ENCODE results near the gene PDE3B.
"Not testable (repeated sequence)": the region's sequence is repeated elsewhere in the genome, so short reads cannot be mapped to it uniquely, and the experiment has no call there.

PDE3B gene

DNA sequence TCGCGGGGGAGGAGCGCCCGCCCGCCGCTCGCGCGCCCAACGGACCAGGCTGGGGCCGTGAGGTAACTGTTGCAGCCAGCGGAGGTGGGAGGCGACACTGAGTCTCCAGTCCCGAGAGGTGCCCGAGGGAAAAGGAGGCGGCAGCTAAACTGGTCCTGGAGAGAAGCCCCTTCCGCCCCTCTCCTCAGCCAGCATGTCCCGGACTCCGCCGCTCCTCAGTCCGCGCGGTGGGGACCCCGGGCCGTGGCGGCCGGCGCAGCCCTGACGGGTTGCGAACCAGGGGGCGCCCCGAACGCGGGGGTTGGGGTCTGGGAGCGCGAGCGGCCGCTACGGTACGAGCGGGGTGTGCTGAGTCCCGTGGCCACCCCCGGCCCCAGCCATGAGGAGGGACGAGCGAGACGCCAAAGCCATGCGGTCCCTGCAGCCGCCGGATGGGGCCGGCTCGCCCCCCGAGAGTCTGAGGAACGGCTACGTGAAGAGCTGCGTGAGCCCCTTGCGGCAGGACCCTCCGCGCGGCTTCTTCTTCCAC lies at the start of gene PDE3B:
Gene PDE3B, plus strand, starts transcription at position 108 of the 529 bp plus-strand sequence. Its CDS starts 272 bp downstream, at position 380.
- peak; percentile 87 for DNase-seq

DNA sequence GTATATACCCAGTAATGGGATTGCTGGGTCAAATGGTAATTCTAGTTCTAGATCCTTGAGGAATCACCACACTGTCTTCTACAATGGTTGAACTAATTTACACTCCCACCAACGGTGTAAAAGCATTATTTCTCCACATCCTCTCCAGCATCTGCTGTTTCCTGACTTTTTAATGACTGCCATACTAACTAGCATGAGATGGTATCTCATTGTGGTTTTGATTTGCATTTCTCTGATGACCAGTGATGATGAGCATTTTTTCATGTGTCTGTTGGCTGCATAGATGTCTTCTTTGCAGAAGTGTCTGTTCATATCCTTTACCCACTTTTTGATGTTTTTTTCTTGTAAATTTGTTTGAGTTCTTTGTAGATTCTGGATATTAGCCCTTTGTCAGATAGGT lies 48.3 kb upstream of the PDE3B start:
- not testable (repeated sequence) for DNase-seq

DNA sequence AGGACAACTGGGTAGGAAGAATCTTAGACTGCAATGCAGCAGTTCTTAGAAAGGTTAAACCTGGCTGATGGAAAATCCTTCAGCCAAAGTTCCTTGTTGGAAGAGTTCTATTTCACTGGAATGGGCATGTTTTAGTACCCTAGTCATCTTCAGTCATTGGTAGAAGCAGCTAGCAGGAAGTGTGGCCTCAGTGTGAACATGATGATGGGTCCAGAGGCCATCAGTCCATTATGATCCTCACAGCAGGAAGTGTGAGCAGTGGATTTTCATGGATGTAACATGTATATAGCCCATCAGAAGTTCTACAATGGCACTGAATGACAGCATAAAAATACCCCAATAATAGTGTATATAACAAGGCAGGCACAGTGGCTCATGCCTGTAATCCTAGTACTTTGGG lies 35.9 kb upstream of the PDE3B start:
- no peak for DNase-seq

DNA sequence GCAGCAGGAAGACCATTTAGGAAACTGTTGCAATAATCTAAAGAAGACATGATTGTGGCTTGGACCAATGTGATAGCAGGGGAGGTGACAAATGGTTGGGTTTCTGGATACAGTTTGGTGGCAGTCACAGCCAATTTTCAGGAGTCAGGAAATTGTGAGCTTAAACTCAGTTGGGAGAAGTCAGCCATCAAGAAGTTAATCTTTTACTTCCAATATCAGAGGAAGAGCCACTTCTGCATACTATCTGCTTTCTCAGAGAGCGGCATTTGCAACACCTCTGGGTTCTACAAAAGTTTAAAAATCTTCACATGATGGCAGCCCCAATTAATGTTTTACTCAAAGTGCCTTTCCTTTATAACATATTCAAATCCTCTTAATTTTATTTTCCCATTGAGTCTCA lies 33.7 kb upstream of the PDE3B start:
- no peak for DNase-seq

DNA sequence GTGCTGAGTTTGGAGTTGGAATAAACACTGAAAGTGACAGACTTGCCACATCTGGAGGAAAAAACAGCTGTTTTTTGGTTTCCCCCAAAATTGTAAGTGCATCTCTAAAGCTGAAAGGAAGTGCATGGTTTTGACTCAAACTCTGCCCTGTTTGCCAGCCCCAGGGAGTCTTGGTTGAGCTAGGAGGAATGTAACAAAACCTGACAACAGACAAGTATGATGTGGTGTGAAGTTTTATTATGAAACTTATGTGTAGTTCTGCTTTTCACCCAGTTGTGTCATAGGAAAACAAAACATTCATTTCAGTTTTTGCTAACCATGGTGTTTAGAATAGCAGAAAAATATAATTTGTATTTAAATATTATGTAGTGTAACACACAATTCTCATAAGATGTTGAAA lies 31.7 kb upstream of the PDE3B start:
- peak; percentile 55 for DNase-seq

DNA sequence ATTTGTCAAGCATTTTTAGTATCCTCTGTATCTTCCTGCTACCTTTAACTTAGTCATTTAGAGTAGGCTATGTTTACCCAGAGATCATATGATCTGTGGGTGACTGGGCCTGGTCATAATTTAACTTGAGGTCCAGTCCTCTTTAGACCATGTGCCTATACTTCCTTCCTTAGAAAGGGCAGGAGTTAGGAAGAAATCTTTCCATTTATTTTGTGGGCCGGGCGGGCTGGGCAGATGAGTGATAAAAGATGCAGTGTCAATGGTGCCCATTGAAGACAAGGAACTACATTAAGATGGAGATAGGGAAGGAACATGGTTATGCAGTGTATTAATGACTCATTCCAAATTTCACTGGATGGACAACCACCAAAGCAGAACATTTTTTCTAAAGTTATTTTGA lies 30.9 kb upstream of the PDE3B start:
- DNase-seq, result no peak

DNA sequence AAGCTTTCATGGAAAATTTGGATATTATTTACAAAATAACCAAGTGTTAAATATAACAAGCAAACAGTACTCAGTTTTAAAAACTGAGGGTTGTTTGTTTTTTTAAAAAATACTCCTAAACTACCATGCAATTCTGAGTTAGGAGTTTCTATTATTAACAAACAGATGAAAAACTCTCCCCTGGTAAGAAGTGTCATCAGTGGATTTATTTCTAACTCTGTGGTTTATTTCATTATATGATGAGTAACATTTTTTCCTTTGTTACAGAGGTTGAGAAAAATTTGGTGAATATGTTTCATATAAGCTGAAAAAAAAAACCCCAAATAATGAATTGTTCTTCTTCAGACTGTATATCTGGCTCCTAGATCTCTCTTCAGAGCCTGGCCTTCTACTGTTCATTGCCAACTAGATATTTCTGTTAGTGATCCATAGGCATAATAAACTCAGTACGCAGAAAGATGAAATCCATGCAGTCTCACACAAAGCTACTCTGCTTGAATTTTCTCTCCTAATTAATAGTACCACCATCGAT lies 29.4 kb upstream of the PDE3B start:
- no peak for DNase-seq

DNA sequence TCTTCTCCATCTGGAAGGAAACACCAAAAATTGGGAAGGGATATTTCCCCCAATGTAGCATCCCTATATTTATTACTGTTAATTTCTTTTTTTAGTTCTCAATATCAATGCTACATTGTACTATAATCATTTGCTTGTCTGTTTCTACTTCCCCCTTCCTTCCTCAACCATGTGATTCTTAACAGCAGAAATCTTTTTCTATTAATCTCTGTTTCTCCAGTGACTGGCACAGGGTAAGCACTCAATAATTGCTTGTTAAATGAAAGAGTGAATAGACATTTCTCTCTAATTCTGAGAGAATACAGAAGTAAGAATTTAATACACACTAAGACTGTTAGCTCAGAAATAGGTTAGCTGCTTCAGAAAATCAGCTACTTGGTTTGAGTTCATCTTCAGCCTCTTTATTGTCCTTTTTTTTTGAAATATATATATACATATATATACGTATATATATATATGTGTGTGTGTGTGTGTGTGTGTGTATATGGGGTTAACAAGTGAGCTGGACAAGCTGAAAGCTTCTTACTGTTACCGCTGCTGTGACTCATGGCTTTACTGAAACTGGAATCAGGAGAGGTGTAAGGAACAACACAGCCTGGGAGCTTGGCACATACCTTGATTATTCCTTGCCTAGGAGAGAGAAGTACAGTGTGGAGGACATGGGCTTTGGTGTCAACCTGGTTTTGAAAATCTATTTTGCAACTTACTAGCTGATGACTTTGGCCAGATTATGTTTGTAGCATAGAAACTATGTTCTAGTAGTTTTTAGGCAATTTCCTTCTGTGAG lies 26.2 kb upstream of the PDE3B start:
- DNase-seq, result no peak

DNA sequence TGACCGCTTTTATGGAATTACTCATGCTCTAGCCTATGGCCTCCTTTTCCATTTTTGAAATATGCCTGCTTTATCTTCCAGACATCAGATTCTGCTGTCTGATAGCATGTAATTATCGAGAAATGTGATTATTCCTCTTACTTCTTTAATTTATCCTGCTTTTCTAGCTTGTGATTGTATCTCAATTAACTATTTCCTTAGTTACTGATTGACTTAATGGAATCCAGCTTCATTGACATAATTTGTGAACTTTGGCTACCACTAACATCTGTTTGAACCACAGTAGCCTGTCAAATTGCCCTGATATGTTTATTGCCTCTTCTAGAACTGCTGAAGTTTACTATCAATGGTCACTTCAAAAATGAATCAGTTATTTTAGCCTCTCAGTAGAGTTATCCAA lies 25.5 kb upstream of the PDE3B start:
- DNase-seq, result no peak

DNA sequence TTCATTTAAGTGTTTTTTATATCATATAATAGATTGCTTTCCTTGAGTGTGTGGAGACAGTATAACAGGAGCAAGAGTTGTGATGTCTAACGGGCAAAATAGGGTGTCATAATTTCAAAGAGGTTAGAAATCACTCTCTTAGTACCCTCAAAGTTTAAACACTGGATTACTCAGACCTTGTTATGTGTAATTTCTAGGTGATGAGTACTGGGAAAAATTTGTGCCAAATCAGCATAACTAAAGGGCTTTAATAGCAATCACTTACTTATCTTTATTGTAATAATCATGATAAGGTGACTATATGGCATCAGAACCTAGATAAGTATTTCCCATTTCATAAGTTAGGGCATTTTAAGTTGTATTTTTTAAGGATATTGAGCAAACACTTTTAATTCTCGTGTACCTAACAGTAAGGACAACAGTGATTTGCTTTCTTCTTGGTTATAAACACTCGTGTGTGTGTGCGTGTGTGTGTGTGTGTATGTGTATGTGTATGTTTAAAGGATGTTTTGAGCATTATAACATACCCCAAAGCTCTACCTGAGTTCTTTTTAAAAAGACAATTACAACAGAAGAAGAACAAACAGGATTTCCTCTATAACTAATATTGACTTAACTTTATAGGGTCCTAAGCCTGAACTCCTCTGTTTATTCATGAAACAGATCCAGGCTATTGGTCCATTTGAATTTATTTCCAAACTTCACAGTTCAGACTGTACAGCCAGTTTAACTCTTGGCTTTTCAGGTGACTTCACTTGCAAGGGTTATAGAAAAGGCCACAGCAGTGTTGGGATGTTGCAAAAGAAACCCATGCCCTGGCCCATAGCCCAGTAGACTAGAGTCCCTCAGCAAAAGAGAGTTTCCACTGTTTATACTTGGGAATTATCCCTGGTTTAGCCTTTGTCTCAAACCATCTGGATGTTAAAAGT lies 23.7 kb upstream of the PDE3B start:
- DNase-seq, result no peak

DNA sequence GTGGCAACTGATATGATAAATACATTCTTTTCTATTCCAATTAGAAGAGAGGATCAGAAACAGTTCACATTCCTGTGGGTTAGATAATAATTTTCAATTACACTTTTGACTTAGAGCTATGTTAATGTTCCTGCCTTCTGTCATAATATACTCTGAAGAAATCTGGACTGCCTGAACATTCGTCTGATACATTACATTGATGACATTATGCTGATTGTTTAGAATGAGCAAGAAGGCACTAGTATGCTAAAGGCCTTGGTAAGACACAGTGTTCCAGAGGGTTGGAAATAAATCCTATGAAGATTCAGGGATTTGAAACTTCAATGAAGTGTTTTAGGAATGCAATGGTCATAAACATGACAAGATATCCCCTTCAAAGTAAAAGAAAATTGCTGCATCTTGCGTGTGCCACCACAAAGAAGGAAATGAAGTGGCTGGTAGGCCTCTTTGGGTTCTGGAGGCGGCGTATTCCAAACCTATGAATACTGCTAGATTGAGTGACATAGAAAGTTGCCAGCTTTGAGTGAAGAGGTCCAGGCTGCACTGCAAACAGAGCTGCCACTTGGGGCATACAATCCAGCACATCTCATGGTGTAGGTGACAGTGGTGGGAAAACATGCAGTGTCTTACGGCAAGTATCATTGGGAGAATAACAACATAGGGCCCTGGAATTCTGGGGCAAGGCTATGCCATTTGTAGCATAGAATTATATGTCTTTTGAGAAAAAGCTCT lies 21.2 kb upstream of the PDE3B start:
- no peak for DNase-seq

DNA sequence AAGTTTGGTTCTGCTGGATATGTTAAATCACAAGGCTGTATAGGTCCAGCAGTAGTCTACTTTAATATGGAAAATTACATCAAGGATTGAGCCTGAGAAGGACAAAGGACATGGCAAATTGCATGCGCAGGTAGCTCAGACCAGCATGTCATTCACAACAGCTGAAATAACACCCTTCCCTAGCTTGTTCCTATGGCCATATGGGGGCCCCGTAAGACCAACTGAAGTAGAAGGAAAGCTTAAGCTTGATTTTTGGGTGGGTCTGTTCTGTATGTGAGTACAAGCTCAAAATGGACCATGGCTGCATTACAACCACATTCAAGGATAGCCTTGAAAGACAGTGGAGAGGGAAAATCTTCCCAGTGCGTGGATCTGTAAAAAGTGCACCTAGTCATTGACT lies 20.6 kb upstream of the PDE3B start:
- DNase-seq, result no peak

DNA sequence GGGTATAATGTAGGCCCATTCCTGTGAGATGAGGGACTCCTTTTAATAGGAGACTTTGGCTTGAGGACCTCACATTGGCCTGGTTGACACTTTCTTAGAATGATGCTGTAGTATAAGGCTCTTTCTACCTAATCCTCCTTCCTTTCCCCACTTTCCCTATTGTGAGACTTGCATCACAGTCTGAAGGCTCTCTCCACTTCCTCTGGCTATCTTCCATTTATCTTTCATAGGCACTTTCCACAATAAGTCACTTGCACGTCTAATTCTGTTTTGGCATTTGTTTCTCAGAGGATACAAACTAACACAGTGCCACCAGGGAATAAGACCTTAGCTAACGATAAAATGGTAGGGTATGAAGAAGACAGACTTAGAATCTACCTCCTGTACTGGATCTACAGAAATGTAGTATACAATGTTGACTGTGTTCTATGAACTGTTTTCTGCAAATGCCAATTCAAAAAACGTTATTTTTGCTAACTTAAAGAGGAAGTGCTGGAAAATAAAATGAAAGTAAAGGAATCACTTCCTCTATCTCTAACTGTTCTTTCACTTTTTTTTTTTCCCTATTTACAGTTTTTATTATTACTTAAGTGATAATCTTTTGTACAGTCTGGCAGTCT lies 17.9 kb upstream of the PDE3B start:
- no peak for DNase-seq

DNA sequence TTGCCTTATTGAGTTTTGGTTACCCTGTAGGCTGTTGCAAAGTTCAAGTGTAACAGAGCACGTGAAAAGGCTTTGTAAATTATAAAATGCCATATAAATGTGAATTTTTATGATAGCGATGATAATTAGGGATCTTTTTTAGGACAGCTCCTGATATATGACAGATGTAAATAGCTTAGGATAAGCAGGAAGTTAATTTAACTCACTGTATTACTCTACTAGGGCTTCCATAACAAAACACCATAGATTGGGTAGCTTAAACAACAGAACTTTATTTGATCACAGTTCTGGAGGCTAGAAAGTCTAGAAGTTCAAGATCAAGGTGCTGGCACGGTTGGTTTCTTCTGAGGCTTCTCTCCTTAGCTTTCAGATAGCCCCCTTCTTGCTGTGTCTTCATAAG lies 17.0 kb upstream of the PDE3B start:
- no peak for DNase-seq

DNA sequence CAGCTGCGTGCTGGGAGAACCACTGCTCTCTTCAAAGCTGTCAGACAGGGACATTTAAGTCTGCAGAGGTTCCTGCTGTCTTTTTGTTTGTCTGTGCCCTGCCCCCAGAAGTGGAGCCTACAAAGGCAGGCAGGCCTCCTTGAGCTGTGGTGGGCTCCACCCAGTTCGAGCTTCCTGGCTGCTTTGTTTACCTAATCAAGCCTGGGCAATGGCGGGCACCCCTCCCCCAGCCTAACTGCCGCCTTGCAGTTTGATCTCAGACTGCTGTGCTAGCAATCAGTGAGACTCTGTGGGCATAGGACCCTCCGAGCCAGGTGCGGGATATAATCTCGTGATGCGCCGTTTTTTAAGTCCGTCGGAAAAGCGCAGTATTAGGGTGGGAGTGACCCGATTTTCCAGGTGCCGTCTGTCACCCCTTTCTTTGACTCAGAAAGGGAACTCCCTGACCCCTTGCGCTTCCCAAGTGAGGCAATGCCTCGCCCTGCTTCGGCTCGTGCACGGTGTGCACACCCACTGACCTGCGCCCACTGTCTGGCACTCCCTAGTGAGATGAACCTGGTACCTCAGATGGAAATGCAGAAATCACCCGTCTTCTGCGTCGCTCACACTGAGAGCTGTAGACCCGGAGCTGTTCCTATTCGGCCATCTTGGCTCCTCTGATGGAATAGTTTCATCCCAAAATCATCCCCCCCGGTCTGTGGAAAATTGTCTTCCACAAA lies 9.9 kb upstream of the PDE3B start:
- DNase-seq, result not testable (repeated sequence)

DNA sequence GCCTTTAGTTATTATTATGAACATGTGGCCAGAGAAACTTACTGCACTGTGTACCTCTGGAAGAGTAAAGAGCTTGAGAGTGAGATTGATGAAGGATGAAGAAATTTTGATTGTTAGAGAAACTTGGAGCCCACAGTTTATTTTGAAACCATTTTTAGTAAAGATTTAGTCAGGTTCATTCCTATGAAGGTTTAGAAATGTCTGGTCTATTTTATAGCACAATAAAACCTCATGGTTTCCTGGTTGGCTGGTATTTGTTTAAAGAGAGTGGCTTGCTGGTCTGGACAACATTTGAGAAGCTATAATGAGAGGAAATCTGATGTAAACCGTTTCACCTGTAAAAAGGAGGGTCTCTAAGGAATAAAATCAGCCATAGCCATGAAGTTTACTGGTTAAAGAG lies 8.8 kb upstream of the PDE3B start:
- no peak for DNase-seq

DNA sequence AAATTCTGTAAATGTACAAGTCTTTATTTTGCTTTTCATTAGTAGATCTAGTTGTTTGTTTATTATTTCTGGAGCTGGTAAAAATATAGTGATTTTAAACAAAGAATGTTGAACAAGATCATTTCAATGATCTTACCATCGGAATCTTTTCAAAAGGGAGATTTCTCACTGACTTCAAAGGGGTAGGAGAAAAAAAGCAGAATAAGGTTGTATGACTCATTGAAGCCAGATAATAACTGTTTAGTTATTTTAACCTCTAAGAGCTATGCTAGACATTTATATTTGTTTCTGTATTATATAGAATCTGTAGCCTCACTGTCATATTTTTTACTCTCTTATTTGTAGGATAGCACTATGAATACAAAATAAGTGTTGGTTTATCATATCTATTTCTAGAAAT lies 8.1 kb upstream of the PDE3B start:
- no peak for DNase-seq

DNA sequence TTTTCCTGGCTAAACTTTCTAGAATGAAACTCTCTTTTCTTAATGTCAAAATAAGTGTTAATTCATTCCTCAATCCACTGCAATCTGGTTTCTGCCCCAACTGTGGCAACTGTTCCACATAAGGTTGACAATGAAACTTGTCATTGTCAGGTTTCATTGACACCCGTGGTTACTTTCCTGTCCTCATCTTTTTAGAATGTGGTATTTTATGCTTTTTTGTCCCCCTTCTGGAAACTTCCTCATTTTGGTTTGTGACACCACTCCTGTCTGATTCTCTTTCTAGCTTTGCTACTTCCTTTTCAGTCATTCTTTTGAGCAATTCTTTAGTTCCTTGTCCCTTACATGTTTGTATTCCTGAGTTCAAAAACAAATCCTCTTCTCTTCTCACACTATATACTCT lies 7.5 kb upstream of the PDE3B start:
- no peak for DNase-seq

DNA sequence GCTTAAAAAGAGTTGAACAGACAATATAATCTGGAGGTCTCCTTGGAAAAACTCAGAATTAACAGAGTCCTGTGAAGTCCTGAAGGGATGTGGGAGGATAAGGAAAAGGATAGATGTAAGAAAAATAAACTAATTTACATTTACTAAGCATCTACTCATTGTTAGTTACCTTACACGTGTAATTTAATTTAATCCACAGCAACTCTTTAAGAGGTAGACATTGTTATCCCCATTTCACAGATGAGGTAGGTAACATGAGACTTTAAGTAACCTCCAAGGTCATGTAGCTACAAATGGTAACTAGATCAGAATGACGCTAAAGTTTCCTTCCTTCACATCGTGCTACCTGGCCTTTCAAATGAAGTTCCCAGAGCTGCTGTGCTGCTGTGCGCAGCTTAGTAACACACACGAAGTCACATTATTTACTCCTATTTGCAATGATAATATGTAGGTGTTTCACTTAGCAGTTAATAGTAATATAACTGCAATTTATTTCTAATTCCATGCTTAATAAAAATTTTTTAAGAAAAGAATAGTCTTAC lies 5.7 kb upstream of the PDE3B start:
- DNase-seq, result no peak

DNA sequence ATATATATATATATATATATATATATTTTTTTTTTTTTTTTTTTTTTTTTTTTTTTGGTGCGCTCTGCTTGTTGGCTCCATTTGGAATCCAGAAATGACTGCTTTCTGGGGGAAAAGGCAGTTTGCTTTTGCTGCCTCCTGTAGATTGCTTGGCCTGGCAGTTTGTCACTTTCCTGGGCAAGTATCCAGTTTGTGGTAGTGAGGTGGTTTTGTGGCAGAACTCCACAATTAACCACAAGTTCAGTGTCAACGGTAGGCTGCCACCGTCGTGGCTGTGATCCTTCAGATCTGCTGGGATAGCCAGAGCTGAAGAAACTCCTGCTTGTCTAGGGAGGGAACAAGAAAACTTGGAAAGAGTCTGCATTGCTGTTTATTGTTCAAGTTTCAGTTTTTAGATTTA lies 5.0 kb upstream of the PDE3B start:
- no peak for DNase-seq

DNA sequence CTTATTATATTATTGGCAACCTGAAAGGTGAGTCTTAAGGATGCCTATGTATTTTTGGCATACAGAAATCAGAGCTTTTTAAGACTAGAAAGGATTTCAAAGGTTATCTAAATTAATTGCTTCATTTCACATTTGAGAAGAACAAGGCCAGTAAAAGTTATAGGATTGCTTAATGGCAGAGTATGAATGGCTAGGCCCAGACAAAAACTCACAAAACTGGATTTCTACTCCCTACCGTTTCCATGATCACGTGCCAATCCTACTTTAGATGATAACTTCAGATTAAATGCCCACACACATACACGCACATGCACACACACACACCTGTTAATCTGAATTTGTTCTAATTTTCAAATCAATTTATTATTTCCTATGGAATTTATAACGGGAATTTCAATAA lies 1.8 kb upstream of the PDE3B start:
- no peak for DNase-seq
